ENCODE data around the gene SIPA1L3.

- TF ChIP-seq CTCF (IDR thresholded peaks at IDR 0.05), result no peak
- no peak for TF ChIP-seq EP300 (IDR thresholded peaks at IDR 0.05)
- TF ChIP-seq POLR2A (IDR thresholded peaks at IDR 0.05; ENCODE audit: low read length), result no peak
- TF ChIP-seq MAX (IDR thresholded peaks at IDR 0.05), result no peak
- no peak for TF ChIP-seq RFX5 (IDR thresholded peaks at IDR 0.05)
- TF ChIP-seq BHLHE40 (IDR thresholded peaks at IDR 0.05; ENCODE audit: low read depth, low read length), result no peak
Observed at GRCh38 chr19:38122402-38123093, 215.5 kb downstream of the SIPA1L3 start.
